Measurements from ENCODE around the gene CCDC154. TPM values are rescaled to one million over a fixed set of nuclear protein-coding genes. Genes with fewer than 3 reads are reported as not detected.

CCDC154 gene
- total RNA-seq, 3 donors from 2014 or later: 0.48 to 1.2 (median 0.98) TPM

DNA sequence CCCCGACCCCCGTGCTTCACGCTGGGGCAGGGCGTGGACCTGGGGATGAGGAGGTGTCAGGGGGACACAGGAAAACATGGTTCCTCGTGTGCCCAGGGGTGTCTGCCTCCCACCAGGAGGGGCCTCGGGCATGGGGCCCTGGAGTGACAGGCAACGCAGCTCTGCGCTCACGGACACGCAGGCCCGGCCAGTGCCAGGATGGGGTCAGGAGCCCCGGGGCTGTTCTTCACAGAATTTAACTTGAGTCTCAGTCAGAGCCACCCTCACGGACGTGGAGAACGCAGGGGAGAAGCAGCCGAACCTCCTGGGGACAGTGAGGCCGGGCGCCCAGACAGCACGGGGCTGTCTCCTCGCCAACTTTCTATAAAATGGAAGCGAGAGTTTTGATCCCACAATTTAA, 46.6 kb downstream of the CCDC154 start:
- H3K36me3 ChIP-seq: no peaks in the 10 kb centered on the region
- H3K27me3 ChIP-seq: no peaks in the 10 kb centered on the region
- TF ChIP-seq, protein P1, sequence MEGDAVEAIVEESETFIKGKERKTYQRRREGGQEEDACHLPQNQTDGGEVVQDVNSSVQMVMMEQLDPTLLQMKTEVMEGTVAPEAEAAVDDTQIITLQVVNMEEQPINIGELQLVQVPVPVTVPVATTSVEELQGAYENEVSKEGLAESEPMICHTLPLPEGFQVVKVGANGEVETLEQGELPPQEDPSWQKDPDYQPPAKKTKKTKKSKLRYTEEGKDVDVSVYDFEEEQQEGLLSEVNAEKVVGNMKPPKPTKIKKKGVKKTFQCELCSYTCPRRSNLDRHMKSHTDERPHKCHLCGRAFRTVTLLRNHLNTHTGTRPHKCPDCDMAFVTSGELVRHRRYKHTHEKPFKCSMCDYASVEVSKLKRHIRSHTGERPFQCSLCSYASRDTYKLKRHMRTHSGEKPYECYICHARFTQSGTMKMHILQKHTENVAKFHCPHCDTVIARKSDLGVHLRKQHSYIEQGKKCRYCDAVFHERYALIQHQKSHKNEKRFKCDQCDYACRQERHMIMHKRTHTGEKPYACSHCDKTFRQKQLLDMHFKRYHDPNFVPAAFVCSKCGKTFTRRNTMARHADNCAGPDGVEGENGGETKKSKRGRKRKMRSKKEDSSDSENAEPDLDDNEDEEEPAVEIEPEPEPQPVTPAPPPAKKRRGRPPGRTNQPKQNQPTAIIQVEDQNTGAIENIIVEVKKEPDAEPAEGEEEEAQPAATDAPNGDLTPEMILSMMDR (IDR thresholded peaks at IDR 0.05): no peak
- TF ChIP-seq POLR2AphosphoS5 (IDR thresholded peaks at IDR 0.05) (no peak), POLR2A (IDR thresholded peaks at IDR 0.05) (no peak)
- intact Hi-C loops (cut with DNase I; ENCODE audit: low total_unique reads): no loop called here
- no peak overlapping the region for H3K27ac ChIP-seq
- no peaks in the 10 kb centered on the region for H3K9me3 ChIP-seq
- no peak overlapping the region for H3K4me3 ChIP-seq
- DNase-seq (ENCODE audit: low spot score in 2 of 2): no peak
- no peaks in the 10 kb centered on the region for H3K4me1 ChIP-seq

DNA sequence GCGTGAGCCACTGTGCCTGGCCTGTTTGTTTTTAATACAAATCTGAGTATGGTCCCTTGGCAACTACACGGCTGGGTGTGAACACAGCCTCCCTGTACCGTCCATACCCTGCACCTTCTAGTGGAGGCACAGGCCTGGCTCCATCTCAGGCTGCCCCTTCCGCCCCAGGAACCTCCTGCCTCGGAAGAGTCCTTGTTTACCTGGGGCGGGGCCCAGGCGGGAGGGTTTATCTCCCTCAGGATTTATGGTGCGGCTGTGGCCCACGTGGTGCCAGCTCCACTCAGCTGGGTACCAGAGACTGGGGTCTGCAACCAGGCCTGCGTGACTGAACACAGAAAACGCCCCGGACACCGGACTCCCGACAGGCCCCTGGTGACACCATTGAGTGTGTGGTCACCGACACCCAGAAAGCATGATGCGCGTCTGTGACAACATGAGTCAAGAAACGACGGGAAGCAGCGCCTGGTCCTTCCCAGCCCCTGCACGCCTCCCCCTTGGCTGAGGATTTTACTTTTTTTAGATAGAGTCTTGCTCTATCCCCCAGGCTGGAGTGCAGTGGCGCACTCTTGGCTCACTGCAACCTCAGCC, 48.8 kb downstream of the CCDC154 start:
- no peaks in the 10 kb centered on the region for H3K36me3 ChIP-seq

DNA sequence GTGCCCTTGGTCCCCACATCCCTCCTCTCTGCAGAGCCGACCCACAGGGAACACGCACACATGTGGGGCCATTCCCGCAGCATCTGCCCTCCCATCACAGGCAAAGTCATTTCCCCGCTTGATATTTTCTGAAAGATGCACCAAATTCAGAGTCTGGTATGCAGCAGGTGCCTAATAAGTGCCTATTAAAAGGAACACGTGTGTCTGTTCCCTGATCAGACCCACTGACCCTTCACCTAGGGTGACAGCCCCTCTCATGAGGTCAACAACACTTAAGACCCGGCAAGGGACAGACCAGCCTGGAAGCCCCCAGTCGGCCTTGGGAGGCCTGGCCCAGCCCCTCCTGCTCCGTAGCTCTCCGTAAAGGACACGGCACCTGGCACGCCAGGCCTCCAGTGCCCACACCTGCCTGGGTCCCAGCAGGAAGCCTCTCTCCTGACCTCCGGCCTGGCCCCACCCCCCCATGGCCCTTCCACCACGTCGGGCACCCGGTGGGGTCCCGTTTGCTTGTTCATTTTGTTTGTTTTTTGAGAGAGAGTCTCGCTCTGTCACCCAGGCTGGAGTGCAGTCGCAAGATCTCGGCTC, 49.9 kb downstream of the CCDC154 start:
- no peak for DNase-seq (ENCODE audit: low spot score in 2 of 2)
- Histone ChIP-seq H3K4me3 (no peak overlapping the region), H3K27ac (no peak overlapping the region), H3K36me3 (no peaks in the 10 kb centered on the region), H3K4me1 (no peaks in the 10 kb centered on the region), H3K27me3 (no peaks in the 10 kb centered on the region), H3K9me3 (no peaks in the 10 kb centered on the region)
- intact Hi-C loops (cut with DNase I; ENCODE audit: low total_unique reads): no loop called here
- no peak for TF ChIP-seq POLR2A (IDR thresholded peaks at IDR 0.05)
- no peak for TF ChIP-seq POLR2AphosphoS5 (IDR thresholded peaks at IDR 0.05)
- TF ChIP-seq, protein P1 (IDR thresholded peaks at IDR 0.05): no peak

More for the DNA sequence above, 48.8 kb downstream of the CCDC154 start:
- H3K27ac ChIP-seq: no peak overlapping the region
- TF ChIP-seq, protein P1 (IDR thresholded peaks at IDR 0.05): no peak
- TF ChIP-seq POLR2AphosphoS5 (IDR thresholded peaks at IDR 0.05): no peak
- no peak for TF ChIP-seq POLR2A (IDR thresholded peaks at IDR 0.05)
- no peak for DNase-seq (ENCODE audit: low spot score in 2 of 2)
- no peak overlapping the region for H3K4me3 ChIP-seq
- no peaks in the 10 kb centered on the region for H3K27me3 ChIP-seq
- no peaks in the 10 kb centered on the region for H3K9me3 ChIP-seq
- H3K4me1 ChIP-seq: no peaks in the 10 kb centered on the region
- intact Hi-C loops (cut with DNase I; ENCODE audit: low total_unique reads): no loop called here

DNA sequence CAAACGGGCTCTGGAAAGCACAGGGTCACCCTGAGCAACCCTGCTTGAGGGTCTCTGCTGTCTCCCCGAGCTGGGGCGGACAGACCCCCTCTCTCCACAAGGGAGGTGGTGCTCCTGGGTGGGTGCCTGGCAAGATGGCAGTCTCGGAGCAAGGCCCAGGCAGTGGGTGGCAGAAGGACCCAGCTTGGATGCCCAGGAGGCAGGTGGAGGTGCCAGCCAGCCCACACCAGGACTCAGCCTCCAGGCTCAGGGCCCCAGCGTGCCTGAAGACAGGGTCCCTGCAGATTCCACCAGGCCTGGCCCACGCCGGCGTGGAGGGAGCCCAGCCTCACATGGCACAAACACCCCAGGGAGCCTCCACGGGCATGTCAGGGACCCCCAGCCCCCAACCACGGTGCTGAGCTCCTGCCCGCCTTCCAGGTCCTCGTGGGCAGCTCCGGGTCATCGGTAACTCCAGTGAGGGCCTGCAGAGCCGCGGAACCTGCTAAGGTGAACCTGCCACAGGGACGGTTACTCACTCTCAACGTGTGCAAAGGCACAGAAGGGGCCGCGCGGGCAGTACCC, 50.7 kb downstream of the CCDC154 start:
- Histone ChIP-seq H3K4me1 (no peaks in the 10 kb centered on the region), H3K36me3 (no peaks in the 10 kb centered on the region), H3K9me3 (no peaks in the 10 kb centered on the region), H3K4me3 (no peak overlapping the region), H3K27ac (no peak overlapping the region), H3K27me3 (no peaks in the 10 kb centered on the region)
- TF ChIP-seq POLR2A (IDR thresholded peaks at IDR 0.05): no peak
- TF ChIP-seq, protein P1 (IDR thresholded peaks at IDR 0.05): no peak
- TF ChIP-seq POLR2AphosphoS5 (IDR thresholded peaks at IDR 0.05): no peak
- DNase-seq (ENCODE audit: low spot score in 2 of 2): no peak
- intact Hi-C loops (cut with DNase I; ENCODE audit: low total_unique reads): no loop called here

DNA sequence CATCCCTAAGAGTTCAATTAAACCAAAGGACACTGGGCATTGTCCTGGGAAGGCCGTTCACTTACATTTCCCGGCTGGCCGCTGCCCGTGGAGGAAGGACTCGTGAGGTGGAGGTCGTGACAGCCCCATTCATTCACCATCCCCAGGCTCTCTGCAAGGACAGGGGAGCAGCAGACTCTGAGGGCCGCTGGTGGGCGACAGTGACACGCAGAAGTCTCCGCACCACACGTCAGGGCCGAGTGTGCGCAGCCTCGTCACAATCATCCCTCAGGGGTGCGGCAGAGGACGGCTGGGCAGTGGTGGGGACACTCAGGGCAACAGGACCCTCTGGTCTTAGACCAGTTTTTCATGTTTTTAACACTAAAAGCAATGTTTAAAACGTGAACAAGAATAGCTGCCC, 51.5 kb downstream of the CCDC154 start:
- H3K27ac ChIP-seq: no peak overlapping the region
- H3K9me3 ChIP-seq: no peaks in the 10 kb centered on the region
- no peaks in the 10 kb centered on the region for H3K36me3 ChIP-seq
- TF ChIP-seq POLR2A (IDR thresholded peaks at IDR 0.05) (no peak), POLR2AphosphoS5 (IDR thresholded peaks at IDR 0.05) (no peak)
- TF ChIP-seq, protein P1 (IDR thresholded peaks at IDR 0.05): no peak
- intact Hi-C loops (cut with DNase I; ENCODE audit: low total_unique reads): no loop called here
- no peaks in the 10 kb centered on the region for H3K27me3 ChIP-seq
- H3K4me1 ChIP-seq: no peaks in the 10 kb centered on the region
- DNase-seq (ENCODE audit: low spot score in 2 of 2): no peak
- no peak overlapping the region for H3K4me3 ChIP-seq
